22Rv1 (cell line): ENCODE results near the gene EPB41.

ENCODE experiments used
- H3K27ac ChIP-seq: fragments of 450-650 bp; 2 replicates; pipeline ENCODE4 v1.5.1; 2017
- CTCF ChIP-seq: fragments of 450-650 bp; IDR thresholded peaks from 2 replicates; pipeline ENCODE4 v1.5.1; 2017; ENCODE audit warnings: mild to moderate bottlenecking
- ZFX ChIP-seq: fragments of 450-650 bp; IDR thresholded peaks from 2 replicates; pipeline ENCODE4 v1.6.1; 2017; ENCODE audit warnings: antibody characterized with exemption, borderline replicate concordance

The EPB41 gene

GRCh38 chr1:29123053-29123886 is 208.9 kb downstream of the EPB41 start:
- H3K27ac ChIP-seq: no peak overlapping the region
- TF ChIP-seq ZFX: no peak
- TF ChIP-seq CTCF: no peak

- TF ChIP-seq CTCF: no peak
- no peak within 1 kb of the TSS for H3K27ac ChIP-seq
Measured at GRCh38 chr1:29123887-29124365, 209.6 kb downstream of the EPB41 start, which contains the start of gene TMEM200B. Gene TMEM200B (minus strand): TSS chr1:29123903. CDS start chr1:29121828, 2,075 bp downstream.

GRCh38 chr1:29124366-29125236 is 210.2 kb downstream of the EPB41 start:
- H3K27ac ChIP-seq: no peak overlapping the region
- TF ChIP-seq CTCF (peak; percentile 33; the same call in 1 of the 2 replicates), ZFX (no peak)

GRCh38 chr1:29125237-29125641 is 210.9 kb downstream of the EPB41 start:
- TF ChIP-seq CTCF: no peak
- no peak for TF ChIP-seq ZFX
- no peak overlapping the region for H3K27ac ChIP-seq

GRCh38 chr1:29125788-29126187 is 211.4 kb downstream of the EPB41 start:
- no peak for TF ChIP-seq ZFX
- TF ChIP-seq CTCF: no peak
- no peak overlapping the region for H3K27ac ChIP-seq

GRCh38 chr1:29126198-29126597 is 211.8 kb downstream of the EPB41 start:
- TF ChIP-seq CTCF: no peak
- no peak for TF ChIP-seq ZFX
- no peak overlapping the region for H3K27ac ChIP-seq

GRCh38 chr1:29128739-29129138 is 214.4 kb downstream of the EPB41 start:
- no peak overlapping the region for H3K27ac ChIP-seq
- TF ChIP-seq CTCF (no peak), ZFX (no peak)
